DMS53 treated with DMSO at 0.1 percent for 48 hours (cell line): ENCODE results near the gene ZNF431.
"Not testable (repeated sequence)": the region's sequence is repeated elsewhere in the genome, so short reads cannot be mapped to it uniquely, and the experiment has no call there.

Experiments
- DNase-seq: peaks from one replicate; lab custom pipeline; 2025; ENCODE audit not compliant: unreplicated experiment; lab: John Stamatoyannopoulos, UW

The ZNF431 gene

GRCh38 chr19:21141787-21142464 is at the start of gene ZNF431:
TSS of gene ZNF431 (plus strand) at chr19:21142040. CDS start at chr19:21142184, 144 bp downstream.
- DNase-seq, result peak; percentile 73

DNA sequence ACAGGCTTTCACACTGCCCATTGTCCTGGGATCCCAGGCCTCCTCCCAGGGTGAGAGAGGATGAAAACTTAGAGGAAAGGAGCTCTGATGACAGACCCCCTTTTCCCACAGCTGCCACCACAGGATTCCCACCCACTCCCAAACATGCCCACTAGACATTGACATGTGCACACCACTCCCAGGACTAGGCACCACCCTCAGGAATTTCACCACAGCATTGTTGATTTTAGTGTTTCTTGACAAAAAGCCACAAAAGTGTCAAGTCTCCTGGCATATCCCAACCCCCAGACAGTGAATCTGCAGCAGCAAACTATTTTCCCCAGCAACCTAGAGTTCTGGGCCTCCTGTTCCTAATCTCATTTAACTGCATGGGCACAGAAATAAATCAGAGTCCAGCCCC is 49.7 kb upstream of the ZNF431 start:
- no peak for DNase-seq

GRCh38 chr19:21094347-21095025 is 47.4 kb upstream of the ZNF431 start:
- no peak for DNase-seq

DNA sequence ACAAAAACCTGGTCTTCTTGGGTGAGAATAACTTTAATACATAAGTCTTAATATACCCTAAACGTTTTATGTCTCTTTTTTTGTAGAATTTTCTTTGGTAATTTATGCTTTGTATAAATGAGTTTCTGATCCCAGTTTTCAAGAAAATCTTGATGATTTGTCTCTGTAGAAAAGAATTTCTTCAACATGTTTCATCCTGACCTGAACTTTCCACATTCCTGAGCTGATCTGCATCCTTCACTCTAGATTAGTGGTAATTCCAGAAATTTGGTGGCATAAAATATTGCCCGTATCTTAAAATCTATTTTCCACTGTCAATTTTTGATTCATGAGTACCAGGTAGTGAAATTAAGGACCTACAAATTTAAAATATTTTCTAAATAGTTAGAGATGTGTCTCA is 43.5 kb upstream of the ZNF431 start:
- no peak for DNase-seq

DNA sequence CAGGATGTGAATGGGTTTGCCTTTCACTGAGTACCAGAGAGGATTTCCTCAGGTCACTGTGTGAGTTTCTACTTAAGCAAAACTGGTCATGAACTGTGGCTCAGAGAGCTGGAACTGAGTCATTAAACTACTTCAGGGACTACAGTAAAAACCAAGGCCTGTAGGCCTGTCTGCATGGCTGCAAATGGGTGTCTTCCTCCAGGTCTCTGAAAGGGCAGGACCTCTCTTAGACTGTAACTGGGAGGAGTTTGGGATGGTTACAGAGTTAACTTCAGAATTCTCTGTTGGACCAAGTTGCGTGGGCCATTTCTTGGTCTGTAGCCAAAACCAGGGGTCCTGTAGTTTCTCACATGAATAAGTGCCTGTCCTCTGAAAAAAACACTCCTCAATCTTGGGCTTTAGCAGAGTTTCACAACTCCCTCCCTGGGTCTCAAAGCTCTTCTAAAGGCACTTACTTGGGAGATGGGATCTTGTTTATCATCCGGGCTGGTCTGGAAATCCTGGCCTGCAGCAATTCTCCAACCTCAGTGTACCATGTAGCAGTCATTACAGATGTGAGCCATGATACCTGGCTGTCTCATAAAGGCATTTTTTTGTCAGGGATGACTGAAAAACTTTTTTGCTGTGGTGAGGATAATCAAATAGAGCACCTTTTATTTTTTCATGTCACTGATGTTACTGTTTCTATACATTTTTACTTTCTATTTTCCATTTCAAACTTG is 40.2 kb upstream of the ZNF431 start:
- DNase-seq, result no peak

- no peak for DNase-seq
Measured at GRCh38 chr19:21109116-21109515, 32.7 kb upstream of the ZNF431 start.

- no peak for DNase-seq
Measured at GRCh38 chr19:21110183-21110582, 31.7 kb upstream of the ZNF431 start.

GRCh38 chr19:21115430-21115829 is 26.4 kb upstream of the ZNF431 start:
- no peak for DNase-seq

- DNase-seq, result no peak
Measured at GRCh38 chr19:21117041-21117907, 24.6 kb upstream of the ZNF431 start.

GRCh38 chr19:21126078-21126477 is 15.8 kb upstream of the ZNF431 start:
- no peak for DNase-seq

GRCh38 chr19:21127001-21127400 is 14.8 kb upstream of the ZNF431 start:
- DNase-seq, result no peak

DNA sequence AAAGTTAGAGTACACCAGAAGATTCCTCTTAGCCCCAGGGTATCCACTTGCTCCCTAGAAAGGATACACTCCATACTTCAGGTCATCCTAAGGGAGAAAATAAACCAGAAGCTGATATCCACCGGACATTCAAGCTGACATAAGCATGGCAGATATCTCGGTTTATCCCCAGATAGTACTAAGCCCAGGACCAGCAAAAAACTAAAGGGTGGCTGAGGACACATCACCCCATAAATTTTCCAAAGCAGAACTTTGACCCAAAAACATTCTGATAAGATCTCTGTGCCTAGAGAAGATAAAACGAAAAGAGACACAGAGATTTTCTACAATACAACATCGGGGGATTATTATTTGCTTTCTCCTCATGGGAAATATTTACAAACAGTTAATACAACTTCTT is 13.9 kb upstream of the ZNF431 start:
- DNase-seq, result no peak

- no peak for DNase-seq
Measured at GRCh38 chr19:21128901-21129698, 12.7 kb upstream of the ZNF431 start.

DNA sequence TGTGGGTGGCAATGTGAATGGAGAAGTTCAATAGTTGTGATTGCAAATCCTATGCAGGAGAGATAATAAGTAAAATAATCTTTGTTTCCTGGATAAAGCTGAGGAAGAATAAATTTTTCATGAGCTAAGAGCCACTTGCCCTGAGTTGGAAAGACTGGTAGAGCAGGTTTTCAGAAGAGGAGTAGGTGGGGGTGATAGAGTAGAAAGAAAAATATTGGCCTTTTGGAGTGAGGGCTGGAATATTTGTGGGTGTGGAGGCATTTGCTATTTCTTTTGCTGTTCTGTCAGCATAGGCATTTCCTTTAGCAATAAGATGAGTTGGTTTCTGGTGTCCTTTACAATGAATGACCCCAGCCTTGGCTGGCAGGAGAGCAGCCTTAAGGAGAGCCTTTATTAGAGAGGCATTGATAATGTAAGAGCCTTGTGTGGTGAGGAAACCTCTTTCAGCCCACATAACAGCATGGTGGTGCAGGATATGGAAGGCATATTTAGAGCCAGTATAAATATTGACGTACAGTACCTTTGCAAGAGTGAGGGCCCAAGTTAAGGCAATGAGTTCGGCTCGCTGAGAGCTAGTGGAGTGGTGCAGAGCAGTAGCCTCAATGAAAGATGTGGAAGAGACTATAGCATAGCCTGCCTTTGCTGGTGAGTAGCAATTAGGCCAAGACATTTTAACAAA is 11.6 kb upstream of the ZNF431 start:
- DNase-seq, result peak; percentile 26

DNA sequence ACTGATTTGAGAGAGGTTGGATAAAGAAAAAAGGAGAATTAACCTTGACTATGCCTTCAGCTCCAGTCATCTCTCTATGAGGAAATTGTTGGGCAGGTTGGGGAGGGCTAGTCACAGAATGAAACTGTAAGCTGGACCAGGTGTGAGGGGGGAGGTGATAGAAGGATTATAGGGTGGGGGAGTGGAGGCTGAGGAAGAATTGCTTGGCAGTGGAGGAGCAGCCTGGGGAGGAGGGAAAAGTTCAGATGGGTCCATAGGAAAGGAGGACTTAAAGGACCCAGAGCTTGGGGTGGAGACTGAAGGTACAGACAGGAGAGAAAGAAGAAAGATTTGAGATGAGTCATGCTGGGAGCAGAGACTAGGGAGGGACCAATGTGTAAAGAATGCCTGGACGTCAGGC is 8.2 kb upstream of the ZNF431 start:
- DNase-seq, result no peak

GRCh38 chr19:21134934-21135366 is 6.9 kb upstream of the ZNF431 start:
- no peak for DNase-seq

DNA sequence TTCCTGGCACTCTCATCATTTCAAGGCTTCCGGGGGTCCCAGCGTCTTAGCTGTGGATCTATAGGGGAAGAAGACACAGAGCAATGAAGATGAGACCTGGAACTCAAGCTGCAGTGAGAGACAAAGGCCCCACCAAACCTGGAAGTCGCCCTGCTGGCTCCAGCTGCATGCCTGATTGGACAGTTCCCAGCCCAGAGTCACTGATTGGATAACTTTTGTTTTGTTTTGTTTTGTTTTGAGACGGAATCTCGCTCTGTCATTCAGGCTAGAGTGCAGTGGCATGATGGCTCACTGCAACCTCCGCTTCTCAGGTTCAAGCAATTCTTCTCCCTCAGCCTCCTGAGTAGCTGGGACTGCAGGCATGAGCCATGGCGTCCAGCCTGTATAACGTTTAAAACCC is 6.4 kb upstream of the ZNF431 start:
- no peak for DNase-seq

GRCh38 chr19:21138130-21138529 is 3.7 kb upstream of the ZNF431 start:
- DNase-seq, result no peak

GRCh38 chr19:21141006-21141405 is 834 bp upstream of the ZNF431 start:
- not testable (repeated sequence) for DNase-seq

DNA sequence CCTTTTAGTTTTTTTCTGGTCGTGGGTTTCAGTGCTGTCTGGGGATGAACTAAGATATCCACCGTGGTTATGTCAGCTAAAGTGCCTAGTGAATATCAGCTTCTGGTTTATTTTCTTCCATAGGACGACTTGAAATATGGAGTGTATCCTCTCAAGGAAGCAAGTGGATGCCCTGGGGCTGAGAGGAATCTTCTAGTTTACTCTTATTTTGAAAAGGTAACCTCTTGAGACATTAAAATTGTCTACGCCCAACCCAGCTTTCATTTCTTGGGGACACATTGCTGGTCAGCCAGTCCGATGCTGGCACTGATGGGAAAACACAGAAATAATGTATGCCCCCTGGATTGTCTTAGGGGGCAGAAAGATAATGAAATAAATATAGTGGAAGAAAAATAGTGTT is 1.6 kb downstream of the ZNF431 start:
- DNase-seq, result no peak
